ENCODE data around the gene INSIG1.

The INSIG1 gene

GRCh38 chr7:155285833-155286232, 11.8 kb upstream of the INSIG1 start:
- peak; percentile 39 for DNase-seq

- DNase-seq: peak; percentile 60
Observed at GRCh38 chr7:155286686-155287085, 11.0 kb upstream of the INSIG1 start.

DNA sequence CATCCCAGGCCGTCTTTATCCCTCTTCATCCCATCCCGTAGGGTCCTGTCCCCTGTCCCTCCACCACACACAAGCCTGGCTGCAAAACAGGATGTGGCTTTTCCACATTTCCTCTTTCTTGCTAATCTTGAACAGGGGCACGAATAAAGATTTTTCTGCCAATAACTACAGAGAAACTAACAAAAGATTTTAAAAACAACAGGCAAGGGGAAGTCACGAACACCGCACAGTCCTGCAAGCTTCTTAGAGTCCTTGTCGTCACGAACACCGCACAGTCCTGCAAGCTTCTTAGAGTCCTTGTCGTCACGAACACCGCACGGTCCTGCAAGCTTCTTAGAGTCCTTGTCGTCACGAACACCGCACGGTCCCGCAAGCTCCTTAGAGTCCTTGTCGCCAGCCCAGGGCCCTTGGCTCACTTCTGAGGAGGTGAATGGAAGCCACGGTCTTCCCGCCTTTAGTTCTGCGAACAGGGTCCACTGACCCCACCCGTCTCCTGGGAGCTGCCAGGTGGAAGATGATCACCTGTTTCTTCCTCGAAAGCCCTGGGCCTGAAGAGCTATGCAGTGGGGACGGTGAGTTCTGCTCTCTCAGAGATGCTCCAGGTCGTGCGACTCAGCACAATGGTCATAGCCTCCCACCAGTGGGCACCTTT, 10.3 kb upstream of the INSIG1 start:
- DNase-seq: no peak

- DNase-seq: no peak
Observed at GRCh38 chr7:155288055-155288454, 9.6 kb upstream of the INSIG1 start.

- DNase-seq: no peak
Observed at GRCh38 chr7:155289107-155289506, 8.6 kb upstream of the INSIG1 start.

GRCh38 chr7:155289949-155290501, 7.7 kb upstream of the INSIG1 start:
- no peak for DNase-seq

DNA sequence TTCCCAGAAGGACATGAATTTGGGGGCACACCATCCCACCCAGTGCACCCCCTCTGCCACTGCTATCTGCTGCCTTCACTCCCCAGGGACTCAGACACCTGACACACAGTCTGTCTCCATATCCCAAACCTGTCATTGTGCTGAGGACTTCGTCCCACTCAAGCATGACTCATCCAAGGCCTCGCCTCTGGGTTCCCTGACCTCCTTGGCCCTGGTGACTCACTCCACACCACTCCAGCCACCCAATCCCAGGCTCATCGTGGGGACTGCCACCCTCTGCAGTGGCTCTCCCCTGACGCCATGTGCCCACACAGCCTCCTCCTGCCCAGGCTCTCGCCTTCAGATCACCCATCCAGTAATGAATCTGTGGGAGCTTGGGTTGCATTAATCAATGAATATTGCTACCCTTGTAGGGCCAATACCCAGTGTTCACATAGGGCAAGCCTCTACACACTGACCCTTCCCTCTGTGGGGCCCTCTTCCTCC, 6.6 kb upstream of the INSIG1 start:
- DNase-seq: peak; percentile 46

- no peak for DNase-seq
Observed at GRCh38 chr7:155291729-155292128, 5.9 kb upstream of the INSIG1 start.

GRCh38 chr7:155292680-155293226, 4.9 kb upstream of the INSIG1 start:
- DNase-seq: no peak

GRCh38 chr7:155293721-155294510, 3.8 kb upstream of the INSIG1 start:
- DNase-seq: no peak

GRCh38 chr7:155294511-155294778, 3.2 kb upstream of the INSIG1 start:
- DNase-seq: no peak

DNA sequence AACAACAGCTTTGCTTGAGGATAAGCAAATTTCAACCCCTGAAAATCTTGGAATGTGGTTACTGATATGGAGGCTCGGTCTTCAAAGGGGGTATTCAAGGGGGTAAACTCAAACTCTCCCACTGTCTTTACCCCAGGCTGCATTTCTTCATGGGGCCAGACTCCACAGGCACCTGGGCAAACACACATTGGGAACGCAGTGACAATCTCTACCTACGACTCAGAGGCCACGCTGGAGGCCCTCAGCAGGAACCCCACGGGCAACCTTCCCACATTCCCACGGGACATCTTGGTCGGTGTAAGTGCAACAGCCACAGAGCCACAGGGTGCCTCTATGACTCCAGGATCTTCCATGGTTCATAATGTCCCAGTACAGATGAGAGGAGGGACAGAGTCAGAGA, 2.2 kb upstream of the INSIG1 start:
- no peak for DNase-seq

DNA sequence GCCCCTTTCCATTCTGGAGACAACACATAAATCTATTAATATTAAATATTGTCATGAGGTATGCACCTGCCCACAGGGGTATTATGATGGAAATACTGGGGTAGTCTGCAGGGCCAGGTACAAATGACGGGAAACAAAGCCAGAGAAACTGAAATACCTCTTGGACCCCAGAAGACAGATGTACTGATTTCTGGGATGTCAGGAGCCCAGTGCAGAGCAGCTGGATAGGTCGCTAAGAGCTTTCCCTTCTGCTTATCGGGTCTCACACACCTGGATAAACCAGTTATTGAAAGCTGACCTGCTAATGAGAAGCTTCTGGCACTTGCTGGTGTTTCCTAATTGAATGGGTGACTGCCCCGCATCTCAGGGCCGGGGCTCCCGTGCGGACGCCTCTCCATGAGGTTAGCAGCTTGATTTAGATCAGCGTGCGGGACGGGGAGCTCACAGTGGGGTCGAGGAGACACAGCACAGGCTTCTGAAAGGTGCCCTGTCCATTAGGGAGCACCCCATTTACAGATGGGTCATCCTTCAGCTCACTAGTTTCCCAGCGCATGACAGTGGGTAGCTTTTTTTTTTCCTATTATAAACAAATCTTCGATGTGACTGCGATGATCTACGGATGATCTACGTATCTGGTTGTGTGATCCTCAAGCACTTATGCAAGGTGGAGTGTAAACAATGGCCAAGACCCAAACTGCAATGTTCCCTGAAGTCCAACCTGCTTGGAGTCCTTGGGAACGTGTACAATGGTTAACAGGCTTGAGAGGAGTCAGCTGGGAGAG, 1.5 kb upstream of the INSIG1 start:
- DNase-seq: no peak

GRCh38 chr7:155296788-155297516, 726 bp upstream of the INSIG1 start:
- DNase-seq: peak; percentile 91

DNA sequence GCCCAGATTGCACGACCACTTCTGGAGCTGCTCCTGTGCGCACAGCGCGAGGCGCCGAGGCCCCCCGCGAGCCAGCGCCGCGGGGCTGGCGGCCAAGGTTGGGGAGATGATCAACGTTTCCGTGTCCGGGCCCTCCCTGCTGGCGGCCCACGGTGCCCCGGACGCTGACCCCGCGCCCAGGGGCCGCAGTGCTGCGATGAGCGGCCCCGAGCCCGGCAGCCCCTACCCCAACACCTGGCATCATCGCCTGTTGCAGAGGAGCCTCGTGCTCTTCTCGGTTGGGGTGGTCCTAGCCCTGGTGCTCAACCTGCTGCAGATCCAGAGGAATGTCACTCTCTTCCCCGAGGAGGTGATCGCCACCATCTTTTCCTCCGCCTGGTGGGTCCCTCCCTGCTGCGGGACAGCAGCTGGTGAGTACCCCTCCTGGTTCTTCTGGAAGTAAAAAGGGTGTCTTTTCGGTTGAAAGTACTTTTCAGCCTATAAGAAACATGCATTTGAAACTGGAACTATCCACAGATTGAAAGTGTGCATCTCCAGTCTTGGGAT, 683 bp downstream of the INSIG1 start:
- peak; percentile 32 for DNase-seq

- peak; percentile 97 for DNase-seq
Observed at GRCh38 chr7:155298834-155299534, 1.3 kb downstream of the INSIG1 start.

DNA sequence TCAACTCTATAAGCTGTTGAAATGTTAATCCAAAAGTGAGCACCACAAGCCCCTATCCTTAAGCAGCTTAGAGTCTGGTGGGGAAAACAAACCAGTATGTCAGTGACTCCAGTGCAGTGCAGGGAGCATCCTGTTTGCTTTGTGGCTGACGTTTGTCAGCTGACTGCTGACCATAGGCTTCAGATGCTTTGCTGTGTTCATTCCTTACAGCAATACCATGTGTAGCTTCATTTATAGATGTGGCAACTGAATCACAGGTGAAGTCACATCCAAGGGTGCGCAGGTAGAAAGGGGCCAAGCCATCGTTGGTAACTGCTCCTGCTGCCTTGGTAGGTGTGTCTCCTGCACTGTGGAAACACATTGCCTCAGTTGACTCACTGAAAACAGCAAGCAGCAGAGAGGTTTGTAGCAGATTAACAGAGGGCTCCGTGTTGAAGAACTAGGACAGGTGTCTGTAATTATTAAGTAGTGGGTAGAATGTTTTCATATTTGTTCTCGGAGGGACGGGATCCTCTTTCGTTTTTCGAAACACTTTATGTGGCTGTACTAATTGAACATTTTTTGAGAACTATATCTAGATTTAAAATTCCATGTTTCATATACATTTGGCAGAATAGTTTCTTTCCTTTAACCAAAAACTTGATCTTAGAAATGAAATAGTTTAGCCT, 2.0 kb downstream of the INSIG1 start:
- DNase-seq: peak; percentile 44

DNA sequence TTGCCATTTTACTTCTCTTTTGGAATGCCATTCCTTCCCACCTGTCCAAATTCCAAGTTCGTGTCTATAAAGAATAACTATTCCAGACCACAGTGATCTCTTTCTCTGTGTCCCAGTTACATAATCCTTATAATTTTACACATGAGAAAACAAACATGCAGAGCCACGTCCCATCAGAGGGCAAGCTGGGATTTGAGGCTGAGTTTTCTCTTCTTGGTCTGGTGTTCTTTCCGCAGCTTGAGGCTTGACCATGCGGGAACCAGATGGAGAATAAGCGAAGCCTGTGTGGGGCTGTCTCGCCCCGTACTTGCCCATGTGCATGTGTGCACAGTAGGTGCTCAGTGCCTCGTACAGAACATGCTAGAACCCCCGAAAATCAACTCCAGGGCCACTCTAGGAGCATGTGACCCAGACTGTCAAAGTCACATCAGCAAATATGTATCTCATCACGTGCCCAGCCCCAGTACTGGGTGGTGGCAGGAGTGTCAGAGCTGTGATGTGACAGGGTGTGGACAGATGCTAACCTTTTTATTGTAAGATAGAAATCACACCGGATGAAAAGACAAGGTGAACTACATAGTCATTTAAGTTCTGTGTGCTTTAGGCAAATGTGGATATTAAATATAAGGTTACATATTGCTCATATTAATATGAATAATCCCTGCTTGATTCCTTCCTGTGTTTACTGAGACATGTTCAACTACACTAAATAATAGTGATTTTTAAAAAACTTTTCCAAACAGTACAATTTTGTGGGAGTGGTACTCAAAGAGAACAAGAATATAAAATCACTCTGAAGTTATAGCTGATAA, 3.2 kb downstream of the INSIG1 start:
- DNase-seq: peak; percentile 41

DNA sequence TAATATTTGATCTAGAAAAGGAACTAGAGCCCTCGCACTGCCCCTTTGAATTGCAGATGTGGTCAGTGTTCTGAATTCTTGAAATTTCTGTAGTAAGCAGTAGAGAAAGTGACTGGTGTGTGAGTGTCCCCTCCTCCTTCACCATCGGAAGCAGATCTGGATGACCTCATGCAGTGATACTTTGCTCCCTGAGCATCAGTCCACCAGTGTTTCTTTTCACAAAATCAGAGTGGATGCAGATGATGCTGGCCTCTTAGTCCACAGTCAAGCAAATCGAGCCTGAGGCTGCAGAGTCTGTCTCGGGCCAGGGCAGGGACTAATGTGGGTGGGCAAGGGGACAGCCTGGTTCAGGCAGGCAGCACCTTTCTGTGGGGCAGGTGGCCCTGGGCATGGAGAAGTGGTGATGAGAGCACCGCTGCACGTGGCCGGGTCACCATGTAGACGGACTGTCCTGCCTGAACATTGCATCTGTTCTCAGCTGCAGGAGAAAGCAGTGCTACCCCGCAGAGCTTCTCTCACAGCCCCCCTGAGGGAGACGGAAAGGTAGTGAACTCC, 5.4 kb downstream of the INSIG1 start:
- no peak for DNase-seq

- DNase-seq: no peak
Observed at GRCh38 chr7:155303897-155304296, 6.2 kb downstream of the INSIG1 start.
